T-helper 17 cell (primary cell): ENCODE results near the gene NCDN. TPM values are rescaled to one million over a fixed set of nuclear protein-coding genes. Genes with fewer than 3 reads are reported as not detected.

Experiments
- total RNA-seq, 4 donors: library from RNA in 2 of 4; stranded (reverse) in 2 of 4; gene quantifications; one replicate each; pipeline ENCODE4 v1.2.3 and lab custom pipeline; 2022 to 2026

The NCDN gene
- total RNA-seq, 2 donors from 2014 or later, result 23.8 to 26.2 TPM

Other genes starting within 250 kb of the NCDN start
- 10 to 100 TPM; 58.8 to 79.0 TPM for gene KIAA0319L, start 396 bp upstream of the NCDN start, total RNA-seq
- gene TFAP2E, start 15.5 kb downstream of the NCDN start, total RNA-seq, result 1 to 10 TPM; 3.2 to 4.5 TPM
- gene PSMB2, start 83.7 kb downstream of the NCDN start, total RNA-seq, result 10 to 100 TPM; 27.4 to 30.5 TPM
- gene C1orf216, start 161.1 kb downstream of the NCDN start, total RNA-seq, result 1 to 10 TPM; 5.7 to 9.9 TPM
- gene CLSPN, start 212.2 kb downstream of the NCDN start, total RNA-seq, result 1 to 10 TPM in 1 of 2 donors, under 1 TPM in 1; 0.90 to 1.5 TPM